Heart left ventricle (tissue), 16 donors: Measurements from ENCODE around the gene MBTPS2. TPM values are rescaled to one million over a fixed set of nuclear protein-coding genes. Genes with fewer than 3 reads are reported as not detected.

Experiments
- ATAC-seq, 4 donors: fragments of 200-7000 bp; cut with Tn5 transposase; one replicate each; pipeline ENCODE4 v1.9.1; 2020 to 2022; ENCODE audit warnings: moderate library complexity in 4 of 4, mild to moderate bottlenecking in 3 of 4, moderate number of reproducible peaks in 1 of 4
- DNase-seq, 5 donors: peaks; one replicate each; pipeline ENCODE4 v3.0.0-alpha.2; 2020
- H3K27ac ChIP-seq, 12 donors: fragments of 200-600 bp; sonication (generic) in 4 of 12; one replicate each; pipeline versions ENCODE4 v1.5.0 to v1.8.0; 2016 to 2022; ENCODE audit warnings: mild to moderate bottlenecking in 2 of 12
- H3K27me3 ChIP-seq, 9 donors: fragments of 200-600 bp; sonication (generic) in 2 of 9; one replicate each; pipeline versions ENCODE4 v1.5.1 to v1.8.0; 2016 to 2022; ENCODE audit warnings: mild to moderate bottlenecking in 3 of 9
- H3K36me3 ChIP-seq, 9 donors: fragments of 200-600 bp; sonication (generic) in 2 of 9; one replicate each; pipeline versions ENCODE4 v1.5.0 to v1.8.0; 2018 to 2022; ENCODE audit warnings: mild to moderate bottlenecking in 2 of 9
- H3K4me1 ChIP-seq, 12 donors: fragments of 200-600 bp; sonication (generic) in 4 of 12; one replicate each; pipeline versions ENCODE4 v1.5.0 to v1.8.0; 2016 to 2022; ENCODE audit warnings: mild to moderate bottlenecking in 3 of 12
- H3K4me3 ChIP-seq, 12 donors: fragments of 200-600 bp; sonication (generic) in 4 of 12; one replicate each; pipeline versions ENCODE4 v1.5.0 to v1.8.0; 2017 to 2022; ENCODE audit warnings: mild to moderate bottlenecking in 9 of 12, moderate library complexity in 4 of 12
- H3K9me3 ChIP-seq, 12 donors: fragments of 200-600 bp; sonication (generic) in 4 of 12; one replicate each; pipeline versions ENCODE4 v1.5.0 to v1.8.0; 2016 to 2022; ENCODE audit warnings: mild to moderate bottlenecking in 1 of 12
- CTCF ChIP-seq, 12 donors: fragments of 200-600 bp; sonication (generic) in 4 of 12; IDR thresholded peaks; one replicate each; pipeline versions ENCODE4 v1.5.0 to v1.8.0; 2018 to 2022; ENCODE audit warnings: antibody characterized with exemption in 12 of 12, mild to moderate bottlenecking in 5 of 12
- POLR2A ChIP-seq, 2 donors: fragments of 450-650 bp; IDR thresholded peaks; one replicate each; pipeline ENCODE4 v1.6.1; 2017; ENCODE audit warnings: antibody characterized with exemption in 2 of 2, mild to moderate bottlenecking in 2 of 2, moderate library complexity in 2 of 2
- WGBS, 4 donors: extraction: QIAGEN DNeasy Blood & Tissue Kit in 2 of 4; methylation state at CpG; one replicate each; pipeline versions ENCODE4 v1.1.5 to v1.1.7; 2013 to 2018; 5-methylcytosine and 5-hydroxymethylcytosine counted together
- intact Hi-C, 10 donors: fragments of 100-400 bp; cut with DNase I; formaldehyde crosslinking; loops; one replicate each; pipeline versions ENCODE4 v1.11.1 to v1.14.2; 2022
- polyA plus RNA-seq, 2 donors: library from polyadenylated mRNA; stranded (reverse); fragments of 200-250 nt; gene quantifications; one replicate each; pipeline ENCODE4 v1.2.3, GENCODE V29; 2013
- total RNA-seq, 9 donors: library from RNA; depleted of rRNA in 2 of 9; stranded (reverse); fragments of >200 nt in 2 of 9; fragmentation: NEBNext Ultra II Directional in 3 of 9; extraction: Animal tissue kit (Norgen Biotek cat#: 25700) in 3 of 9; gene quantifications; one replicate each; pipeline versions ENCODE4 v1.1.0 to v1.2.4, GENCODE V29; 2016 to 2023
- donor health status: ischemic (EF 13 %, LVEDD 7.1; RV severe dilation, severe dysfunction).
- donor health status: healthy with polysubstance abuse.
- donor health status: DM: no; HTN: yes; CAD: no.
- donor health status: DM: no; HTN: no; CAD: no.
- donor health status: ischemic (EF 25% LVEDD 6.9; RV normal size, moderate dysfunction).
- donor health status: ischemic (EF 25% LVEDD 5.7; RV mildly dilated, moderate dysfunction).
- donor health status: healthy.
- donor health status: DM: yes; HTN: yes; CAD: no.
- donor health status: ischemic (EF 35%, LVEDD 5.7; RV mildly dilated, moderate dysfunction).
- donor health status: nonischemic (EF 11% LVEDD 7.7; RV severe dilation, severe dysfunction).
- donor health status: DM: yes; HTN: yes; CAD: no.
- donor health status: PGD.
- donor health status: ischemic (EF 29% LVEDD 5.4; RV normal size, mild dysfunction).
- donor health status: nonischemic (EF 23%, LVEDD 6.1; RV moderate dilation, normal function).

The MBTPS2 gene
- total and polyA plus RNA-seq, 11 donors, result 2.6 to 14.8 (median 11.5) TPM

GRCh38 chrX:21930986-21931385 lies 91.6 kb downstream of the MBTPS2 start:
- no peak overlapping the region for H3K4me3 ChIP-seq
- WGBS, 4 donors, result 93 to 98% (median 96%) methylated on average over 1 of the region's 1 CpG
- ATAC-seq, result no peak
- TF ChIP-seq CTCF (IDR thresholded peaks at IDR 0.05) (no peak), POLR2A (IDR thresholded peaks at IDR 0.05) (no peak)
- no peaks in the 10 kb centered on the region for H3K27me3 ChIP-seq
- H3K36me3 ChIP-seq, result no peaks in the 10 kb centered on the region
- peaks cover 0 to 12% (median 0%) of the 10 kb centered on the region in 12 donors for H3K4me1 ChIP-seq
- no peaks in the 10 kb centered on the region for H3K9me3 ChIP-seq
- intact Hi-C loops, result no loop called here
- H3K27ac ChIP-seq, result no peak overlapping the region
- no peak for DNase-seq

GRCh38 chrX:21932292-21933002 lies 93.0 kb downstream of the MBTPS2 start:
- ATAC-seq (peak in 3 of 4 donors; percentile 56 to 81 (median 75)), DNase-seq (no peak)
- peak overlapping the region in 3 of 12 donors; percentile 2 to 70 (median 14) for H3K27ac ChIP-seq
- whole genome bisulfite sequencing, 4 donors, result 67 to 76% (median 71%) methylated on average over 11 of the region's 11 CpGs
- H3K36me3 ChIP-seq, result no peaks in the 10 kb centered on the region
- intact Hi-C loops, result no loop called here
- no peak overlapping the region for H3K4me3 ChIP-seq
- no peaks in the 10 kb centered on the region for H3K4me1 ChIP-seq
- H3K27me3 ChIP-seq, result no peaks in the 10 kb centered on the region
- no peak for TF ChIP-seq CTCF (IDR thresholded peaks at IDR 0.05)
- no peak for TF ChIP-seq POLR2A (IDR thresholded peaks at IDR 0.05)
- H3K9me3 ChIP-seq, result no peaks in the 10 kb centered on the region

- no peaks in the 10 kb centered on the region for H3K27me3 ChIP-seq
- peak overlapping the region in 1 of 12 donors; percentile 70 for H3K27ac ChIP-seq
- intact Hi-C loops, result no loop called here
- H3K4me1 ChIP-seq, result no peaks in the 10 kb centered on the region
- no peak overlapping the region for H3K4me3 ChIP-seq
- H3K36me3 ChIP-seq, result no peaks in the 10 kb centered on the region
- 60 to 89% (median 75%) methylated on average over 7 of the region's 7 CpGs for WGBS, 4 donors
- TF ChIP-seq CTCF (IDR thresholded peaks at IDR 0.05) (no peak), POLR2A (IDR thresholded peaks at IDR 0.05) (no peak)
- ATAC-seq (no peak), DNase-seq (no peak)
- no peaks in the 10 kb centered on the region for H3K9me3 ChIP-seq
Observed at GRCh38 chrX:21933077-21933476, 93.7 kb downstream of the MBTPS2 start.

- no peaks in the 10 kb centered on the region for H3K9me3 ChIP-seq
- whole genome bisulfite sequencing, 4 donors, result 62 to 85% (median 84%) methylated on average over 3 of the region's 3 CpGs
- no peak for TF ChIP-seq POLR2A (IDR thresholded peaks at IDR 0.05)
- no peak for TF ChIP-seq CTCF (IDR thresholded peaks at IDR 0.05)
Observed at GRCh38 chrX:21934414-21934813, 95.0 kb downstream of the MBTPS2 start.

More at GRCh38 chrX:21934414-21934813, 95.0 kb downstream of the MBTPS2 start:
- intact Hi-C loops, result no loop called here
- Histone ChIP-seq H3K4me3 (no peak overlapping the region), H3K4me1 (no peaks in the 10 kb centered on the region), H3K36me3 (no peaks in the 10 kb centered on the region), H3K27ac (no peak overlapping the region), H3K27me3 (no peaks in the 10 kb centered on the region)
- ATAC-seq (no peak), DNase-seq (no peak)

Other genes starting within 250 kb of the MBTPS2 start
- 10 to 100 TPM in 2 of 9 donors, 1 to 10 TPM in 7; 3.3 to 12.3 (median 6.1) TPM for gene KLHL34, start 181.3 kb upstream of the MBTPS2 start, total RNA-seq
- 1 to 10 TPM; 3.4 to 3.9 TPM for gene KLHL34, start 181.3 kb upstream of the MBTPS2 start, polyA plus RNA-seq
- 100 to 1,000 TPM; 537 to 972 (median 719) TPM for gene SMPX, start 81.5 kb upstream of the MBTPS2 start, total RNA-seq
- 100 to 1,000 TPM; 340 to 515 TPM for gene SMPX, start 81.5 kb upstream of the MBTPS2 start, polyA plus RNA-seq
- gene YY2, start 16.4 kb downstream of the MBTPS2 start, total RNA-seq, result 1 to 10 TPM in 2 of 9 donors, under 1 TPM in 7; 0.38 to 1.2 (median 0.56) TPM
- under 1 TPM; 0.65 to 0.80 TPM for gene YY2, start 16.4 kb downstream of the MBTPS2 start, polyA plus RNA-seq
- gene SMS, start 101.1 kb downstream of the MBTPS2 start, total RNA-seq, result 10 to 100 TPM; 25.5 to 77.2 (median 50.2) TPM
- gene SMS, start 101.1 kb downstream of the MBTPS2 start, polyA plus RNA-seq, result 100 to 1,000 TPM in 1 of 2 donors, 10 to 100 TPM in 1; 24.0 to 109 TPM
- gene PHEX, start 192.7 kb downstream of the MBTPS2 start, total RNA-seq, result under 1 TPM in 5 of 9 donors, not detected in 4; 0.11 to 0.53 (median 0.34) TPM
- gene PHEX, start 192.7 kb downstream of the MBTPS2 start, polyA plus RNA-seq, result under 1 TPM in 1 of 2 donors, not detected in 1; 0.01 TPM